Endothelial cell of umbilical vein (primary cell): ENCODE measurements around the gene ACSS1. TPM values are rescaled to one million over a fixed set of nuclear protein-coding genes. Genes with fewer than 3 reads are reported as not detected.

ENCODE experiments used
- BruUV-seq: library from RNA; stranded (reverse); fragments of 400-500 nt; replicated peaks from 2 replicates; lab custom pipeline; 2021; lab: Mats Ljungman, UMichigan
- CTCF ChIA-PET: fragments of 300-600, 350-600 bp; sonication (Branson Sonifier 250); formaldehyde crosslinking; loops from one replicate; lab custom pipeline; 2021; ENCODE audit warnings: antibody characterized with exemption, inconsistent platforms; lab: Charles Lee
- POLR2A ChIA-PET: fragments of 300-600, 350-600 bp; sonication (Branson Sonifier 250); formaldehyde crosslinking; loops from one replicate; lab custom pipeline; 2021; ENCODE audit warnings: antibody characterized with exemption, inconsistent platforms; lab: Charles Lee
- DNase-seq: peaks from one replicate; pipeline ENCODE4 v3.0.0-alpha.2; 2011; ENCODE audit warnings: low read depth, low spot score
- FAIRE-seq: peaks from 2 replicates; lab custom pipeline; 2011; peaks lifted over from hg19 to GRCh38; lab: Jason Lieb, UNC
- H2AFZ ChIP-seq: 2 replicates; pipeline ENCODE4 v1.6.0; 2012; ENCODE audit warnings: low read depth, low read length, control low read depth, inconsistent platforms
- H3K27ac ChIP-seq: 2 replicates; pipeline ENCODE4 v1.5.1; 2011; ENCODE audit warnings: low read depth, mild to moderate bottlenecking, control low read depth, low read length, moderate library complexity; ENCODE audit not compliant: insufficient read depth
- H3K27me3 ChIP-seq, 2 experiments: 2 replicates each; pipeline versions ENCODE4 v1.6.0 to v1.6.1; 2011; ENCODE audit warnings: low read length in 2 of 2, mixed read lengths in 1 of 2; ENCODE audit not compliant: control insufficient read depth in 2 of 2, insufficient read depth in 2 of 2
- H3K36me3 ChIP-seq, 2 experiments: 2 replicates in 1 of 2; 3 replicates in 1 of 2; pipeline ENCODE4 v1.5.1; 2011; ENCODE audit warnings: low read length in 2 of 2, mild to moderate bottlenecking in 1 of 2, moderate library complexity in 1 of 2; ENCODE audit not compliant: control insufficient read depth in 2 of 2, insufficient read depth in 2 of 2; ENCODE audit errors: extremely low read depth in 1 of 2
- H3K4me1 ChIP-seq: 3 replicates; pipeline ENCODE4 v1.5.1; 2011; ENCODE audit warnings: mild to moderate bottlenecking, low read length; ENCODE audit not compliant: control insufficient read depth, insufficient read depth; ENCODE audit errors: extremely low read depth
- H3K4me2 ChIP-seq: 2 replicates; pipeline ENCODE4 v1.6.1; 2011; ENCODE audit warnings: low read length, control low read depth, mixed read lengths; ENCODE audit not compliant: insufficient read depth
- H3K4me3 ChIP-seq, 3 experiments: fragments of 200-600 bp in 1 of 3; sonication (generic), shearing (Covaris generic) in 1 of 3; replicated peaks in 1 of 3; 2 replicates each; pipeline ENCODE4 v1.5.1; 2011 to 2016; ENCODE audit warnings: control low read depth in 3 of 3, low read length in 3 of 3, mild to moderate bottlenecking in 2 of 3, inconsistent platforms in 1 of 3, low read depth in 1 of 3, moderate library complexity in 1 of 3; ENCODE audit not compliant: insufficient read depth in 1 of 3
- H3K79me2 ChIP-seq: 2 replicates; pipeline ENCODE4 v1.6.0; 2012; ENCODE audit warnings: low read length, inconsistent platforms; ENCODE audit not compliant: control insufficient read depth, insufficient read depth
- H3K9ac ChIP-seq: replicated peaks from 2 replicates; pipeline ENCODE3; 2011; ENCODE audit warnings: low read length, control low read depth; ENCODE audit not compliant: insufficient read depth; ENCODE audit errors: extremely low read depth
- H3K9me1 ChIP-seq: replicated peaks from 3 replicates; pipeline ENCODE4 v1.6.0; 2011; ENCODE audit warnings: mild to moderate bottlenecking, low read length; ENCODE audit not compliant: control insufficient read depth, insufficient read depth; ENCODE audit errors: extremely low read depth
- H3K9me3 ChIP-seq: replicated peaks from 2 replicates; pipeline ENCODE4 v1.5.1; 2012; ENCODE audit warnings: low read length, inconsistent platforms; ENCODE audit not compliant: control insufficient read depth, insufficient read depth
- H4K20me1 ChIP-seq: replicated peaks from 2 replicates; pipeline ENCODE3; 2011; ENCODE audit warnings: mild to moderate bottlenecking, low read length; ENCODE audit not compliant: control insufficient read depth, insufficient read depth; ENCODE audit errors: extremely low read depth
- EZH2 ChIP-seq: IDR thresholded peaks from 2 replicates; pipeline ENCODE4 v1.6.1; 2012; ENCODE audit warnings: borderline replicate concordance, low read depth, mild to moderate bottlenecking, moderate library complexity, low read length, inconsistent platforms; ENCODE audit not compliant: severe bottlenecking
- FOS ChIP-seq: IDR thresholded peaks from 2 replicates; pipeline ENCODE4 v1.6.1; 2011; ENCODE audit warnings: mild to moderate bottlenecking, low read length, moderate library complexity, borderline replicate concordance; ENCODE audit not compliant: insufficient read depth
- GATA2 ChIP-seq: IDR thresholded peaks from 2 replicates; pipeline ENCODE4 v1.7.0; 2011; ENCODE audit warnings: low read depth, mild to moderate bottlenecking, moderate library complexity, mixed read lengths, low read length; ENCODE audit not compliant: insufficient read length, insufficient read depth
- JUN ChIP-seq: IDR thresholded peaks from 2 replicates; pipeline ENCODE4 v1.6.1; 2011; ENCODE audit warnings: borderline replicate concordance, low read depth; ENCODE audit not compliant: insufficient read length, insufficient read depth
- POLR2A ChIP-seq: IDR thresholded peaks from 2 replicates; pipeline ENCODE4 v1.6.1; 2012; ENCODE audit warnings: low read depth, mild to moderate bottlenecking, control low read depth, low read length
- POLR2AphosphoS5 ChIP-seq: IDR thresholded peaks from 2 replicates; pipeline ENCODE4 v1.6.1; 2012; ENCODE audit warnings: low read depth, mild to moderate bottlenecking, control low read depth, low read length, moderate library complexity; ENCODE audit not compliant: insufficient read depth
- dilution Hi-C: fragments of 300-500 bp; cut with MboI; formaldehyde crosslinking; loops from one replicate; pipeline ENCODE4 v1.15.0; 2019; ENCODE audit warnings: low sequenced_read_pairs; ENCODE audit not compliant: extremely low pct_ligation_motif_present
- intact Hi-C: fragments of 100-400 bp; cut with micrococcal nuclease; formaldehyde crosslinking; loops from one replicate; pipeline ENCODE4 v1.10.0; 2022
- polyA plus RNA-seq, 4 experiments: library from polyadenylated mRNA; depleted of rRNA in 3 of 4; stranded (reverse) in 3 of 4; unstranded in 1 of 4; fragments of >200 nt; gene quantifications; 2 replicates each; pipeline versions ENCODE4 v1.2.1 to v1.2.3, GENCODE V29; 2011 to 2012; ENCODE audit warnings: missing spikeins in 1 of 4
- total RNA-seq: library from RNA; stranded (reverse); gene quantifications from 2 replicates; pipeline ENCODE4 v1.2.3, GENCODE V29; 2021
- TF ChIP-seq, protein P1 (sequence below): IDR thresholded peaks from 2 replicates; pipeline ENCODE4 v1.6.1; 2011; ENCODE audit not compliant: insufficient read depth, insufficient read length

Gene ACSS1
- total and polyA plus RNA-seq, 2 donors (not counting 3 experiments of a cell fraction or from before 2014, with no cell fraction given) = 6.2 to 17.9 TPM

DNA sequence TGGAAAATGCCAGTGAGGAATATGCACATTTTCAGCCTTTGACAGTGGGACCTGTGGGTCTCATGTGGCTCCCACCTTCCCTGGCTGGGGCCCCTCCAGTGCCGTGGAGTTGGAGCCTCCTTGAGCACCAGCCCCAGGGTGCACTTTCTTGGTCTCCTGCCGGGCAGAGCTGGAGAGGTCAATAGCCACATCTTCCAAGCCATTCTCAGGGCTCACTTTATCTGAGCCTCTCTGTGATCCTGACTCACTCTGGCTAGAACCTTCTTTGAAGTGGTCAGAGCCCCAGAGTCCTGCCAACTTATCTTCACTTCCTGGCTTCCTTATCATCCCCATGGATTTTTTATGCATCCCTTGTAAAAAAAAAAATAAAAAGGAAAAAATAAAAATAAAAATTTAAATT is 18.3 kb upstream of the ACSS1 start:
- H4K20me1 ChIP-seq = no peaks in the 10 kb centered on the region
- no peak for DNase-seq
- H2AFZ ChIP-seq = no peak overlapping the region
- POLR2A ChIA-PET = no interaction called here
- no TSS peak for BruUV-seq
- H3K27me3 ChIP-seq = peaks cover 44 to 69% of the 10 kb centered on the region in 2 experiments
- H3K9me3 ChIP-seq = no peaks in the 10 kb centered on the region
- TF ChIP-seq GATA2 (no peak), FOS (no peak), POLR2A (no peak), EZH2 (no peak), POLR2AphosphoS5 (no peak), JUN (no peak)
- TF ChIP-seq, protein P1, sequence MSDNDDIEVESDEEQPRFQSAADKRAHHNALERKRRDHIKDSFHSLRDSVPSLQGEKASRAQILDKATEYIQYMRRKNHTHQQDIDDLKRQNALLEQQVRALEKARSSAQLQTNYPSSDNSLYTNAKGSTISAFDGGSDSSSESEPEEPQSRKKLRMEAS = no peak
- CTCF ChIA-PET = no interaction called here
- H3K9me1 ChIP-seq = no peaks in the 10 kb centered on the region
- H3K9ac ChIP-seq = no peak overlapping the region
- H3K79me2 ChIP-seq = no peaks in the 10 kb centered on the region
- intact Hi-C loops (no loop called here), dilution Hi-C loops (no loop called here)
- H3K27ac ChIP-seq = no peak overlapping the region
- no peak overlapping the region for H3K4me2 ChIP-seq
- H3K36me3 ChIP-seq = no peaks in the 10 kb centered on the region
- FAIRE-seq = no peak
- no peaks in the 10 kb centered on the region for H3K4me1 ChIP-seq
- no peak overlapping the region for H3K4me3 ChIP-seq

DNA sequence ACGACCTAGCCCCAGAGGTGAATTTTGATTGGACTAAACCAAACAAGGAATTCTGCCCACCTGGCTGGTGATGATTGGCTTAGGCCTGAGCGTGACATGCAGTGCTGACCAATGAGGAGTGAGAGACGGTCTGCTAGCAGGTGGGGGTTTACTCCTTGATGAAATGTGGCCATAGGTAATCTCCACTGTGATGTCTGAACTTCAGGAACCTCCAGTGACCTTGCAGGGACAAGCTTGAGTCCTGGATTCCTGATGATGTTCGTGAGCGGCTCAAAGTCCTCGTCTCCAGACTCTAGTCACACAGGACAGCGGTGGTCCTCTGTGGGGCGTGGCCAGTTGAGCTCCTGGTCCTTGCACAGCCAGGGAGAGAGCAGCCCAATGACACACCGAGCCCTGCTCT is 15.6 kb upstream of the ACSS1 start:
- Histone ChIP-seq H3K9ac (no peak overlapping the region), H3K4me1 (no peaks in the 10 kb centered on the region), H3K4me2 (no peak overlapping the region), H3K27me3 (peaks cover 32 to 47% of the 10 kb centered on the region in 2 experiments), H4K20me1 (no peaks in the 10 kb centered on the region), H3K9me1 (no peaks in the 10 kb centered on the region), H3K79me2 (no peaks in the 10 kb centered on the region), H3K9me3 (no peaks in the 10 kb centered on the region), H3K27ac (no peak overlapping the region), H3K4me3 (no peak overlapping the region), H3K36me3 (no peaks in the 10 kb centered on the region), H2AFZ (no peak overlapping the region)
- ChIA-PET CTCF (no interaction called here), POLR2A (no interaction called here)
- TF ChIP-seq POLR2AphosphoS5 = no peak
- no TSS peak for BruUV-seq
- DNase-seq (no peak), FAIRE-seq (no peak)
- dilution Hi-C loops (no loop called here), intact Hi-C loops (no loop called here)
